Gastroesophageal sphincter (tissue), 4 donors: ENCODE data around the gene TMEM221. TPM values are rescaled to one million over a fixed set of nuclear protein-coding genes. Genes with fewer than 3 reads are reported as not detected.

ENCODE experiments used
- ATAC-seq: fragments of 150-250 bp; one replicate; pipeline ENCODE4 v1.9.1; 2016; ENCODE audit warnings: mild to moderate bottlenecking, moderate library complexity
- H3K27ac ChIP-seq, 4 donors: fragments of 200-600 bp; sonication (generic) in 3 of 4; 1 replicate in 3 of 4; 2 replicates in 1 of 4; pipeline ENCODE4 v1.5.1; 2016 to 2019
- H3K27me3 ChIP-seq: fragments of 200-600 bp; sonication (generic); one replicate; pipeline ENCODE4 v1.5.1; 2019
- H3K36me3 ChIP-seq, 2 donors: fragments of 200-600 bp; sonication (generic); one replicate each; pipeline ENCODE4 v1.5.1; 2019; ENCODE audit warnings: control low read depth in 1 of 2
- H3K4me1 ChIP-seq, 3 donors: fragments of 200-600 bp; sonication (generic); 1 replicate in 2 of 3; 2 replicates in 1 of 3; pipeline ENCODE4 v1.5.1; 2016 to 2019; ENCODE audit warnings: control low read depth in 2 of 3
- H3K4me3 ChIP-seq, 2 donors: fragments of 200-600 bp; sonication (generic); one replicate each; pipeline ENCODE4 v1.5.1; 2019; ENCODE audit warnings: mild to moderate bottlenecking in 1 of 2, moderate library complexity in 1 of 2
- H3K9me3 ChIP-seq, 3 donors: fragments of 200-600 bp; sonication (generic); one replicate each; pipeline ENCODE4 v1.5.1; 2017 to 2019; ENCODE audit warnings: control low read depth in 2 of 3
- EP300 ChIP-seq: sonication (generic); formaldehyde crosslinking; IDR thresholded peaks from one replicate; pipeline ENCODE4 v1.6.1; 2017; ENCODE audit warnings: antibody characterized with exemption, mild to moderate bottlenecking
- POLR2A ChIP-seq, 2 donors: fragments of 450-650 bp; IDR thresholded peaks; one replicate each; pipeline ENCODE4 v1.6.1; 2017; ENCODE audit warnings: antibody characterized with exemption in 2 of 2, mild to moderate bottlenecking in 2 of 2, moderate library complexity in 1 of 2
- POLR2AphosphoS5 ChIP-seq: sonication (generic); formaldehyde crosslinking; IDR thresholded peaks from one replicate; pipeline ENCODE4 v1.6.1; 2017; ENCODE audit warnings: antibody characterized with exemption
- whole genome bisulfite sequencing, 2 donors: methylation state at CpG; one replicate each; pipeline ENCODE4 v1.1.5; 2018; ENCODE audit warnings: low coverage in 1 of 2; 5-methylcytosine and 5-hydroxymethylcytosine counted together
- total RNA-seq, 4 donors: library from RNA; depleted of rRNA; stranded (reverse); fragments of >200 nt; gene quantifications; one replicate each; pipeline ENCODE4 v1.1.0, GENCODE V29; 2016
- TF ChIP-seq, protein P1 (sequence below), 4 experiments: fragments of 200-600 bp in 2 of 4; fragments of 450-650 bp in 2 of 4; sonication (generic) in 1 of 4; IDR thresholded peaks; one replicate each; pipeline ENCODE4 v1.5.1; 2017 to 2019; ENCODE audit warnings: antibody characterized with exemption in 4 of 4, mild to moderate bottlenecking in 2 of 4, moderate library complexity in 2 of 4

Gene TMEM221
- total RNA-seq, 4 donors from 2014 or later: 0.46 to 1.3 TPM; not detected in 2

DNA sequence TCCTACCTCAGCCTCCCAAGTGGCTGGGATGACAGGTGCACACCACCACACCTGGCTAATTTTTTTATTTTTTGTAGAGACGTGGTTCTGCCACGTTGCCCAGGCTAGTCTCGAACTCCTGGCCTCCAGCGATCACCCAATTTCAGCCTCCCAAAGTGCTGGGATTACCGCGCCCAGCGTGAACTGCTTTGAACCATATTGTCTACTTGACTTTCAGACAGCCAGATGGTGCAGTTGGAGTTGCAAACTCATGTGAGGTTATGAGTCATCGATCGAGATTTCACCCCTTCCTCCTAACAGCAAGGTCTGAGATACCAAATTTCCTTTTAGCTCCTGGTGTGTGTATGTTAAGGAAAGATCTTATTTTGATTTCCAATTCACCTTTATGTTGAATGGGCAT lies 24.6 kb upstream of the TMEM221 start:
- Histone ChIP-seq H3K36me3 (no peaks in the 10 kb centered on the region), H3K4me1 (peaks cover 0 to 65% (median 23%) of the 10 kb centered on the region in 3 donors), H3K9me3 (no peaks in the 10 kb centered on the region), H3K4me3 (no peak overlapping the region), H3K27ac (peak overlapping the region in 1 of 4 donors; percentile 20), H3K27me3 (no peaks in the 10 kb centered on the region)
- WGBS, 2 donors: 80 to 81% methylated on average over 1 to 9 of the region's 9 CpGs
- ATAC-seq: no peak
- TF ChIP-seq, protein P1, sequence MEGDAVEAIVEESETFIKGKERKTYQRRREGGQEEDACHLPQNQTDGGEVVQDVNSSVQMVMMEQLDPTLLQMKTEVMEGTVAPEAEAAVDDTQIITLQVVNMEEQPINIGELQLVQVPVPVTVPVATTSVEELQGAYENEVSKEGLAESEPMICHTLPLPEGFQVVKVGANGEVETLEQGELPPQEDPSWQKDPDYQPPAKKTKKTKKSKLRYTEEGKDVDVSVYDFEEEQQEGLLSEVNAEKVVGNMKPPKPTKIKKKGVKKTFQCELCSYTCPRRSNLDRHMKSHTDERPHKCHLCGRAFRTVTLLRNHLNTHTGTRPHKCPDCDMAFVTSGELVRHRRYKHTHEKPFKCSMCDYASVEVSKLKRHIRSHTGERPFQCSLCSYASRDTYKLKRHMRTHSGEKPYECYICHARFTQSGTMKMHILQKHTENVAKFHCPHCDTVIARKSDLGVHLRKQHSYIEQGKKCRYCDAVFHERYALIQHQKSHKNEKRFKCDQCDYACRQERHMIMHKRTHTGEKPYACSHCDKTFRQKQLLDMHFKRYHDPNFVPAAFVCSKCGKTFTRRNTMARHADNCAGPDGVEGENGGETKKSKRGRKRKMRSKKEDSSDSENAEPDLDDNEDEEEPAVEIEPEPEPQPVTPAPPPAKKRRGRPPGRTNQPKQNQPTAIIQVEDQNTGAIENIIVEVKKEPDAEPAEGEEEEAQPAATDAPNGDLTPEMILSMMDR (IDR thresholded peaks at IDR 0.05): no peak

GRCh38 chr19:17471410-17472125 lies 23.1 kb upstream of the TMEM221 start:
- H3K36me3 ChIP-seq: no peaks in the 10 kb centered on the region
- TF ChIP-seq EP300: no peak
- no peak for TF ChIP-seq POLR2A (IDR thresholded peaks at IDR 0.05)
- no peak for TF ChIP-seq POLR2AphosphoS5
- TF ChIP-seq, protein P1 (IDR thresholded peaks at IDR 0.05): no peak
- no peaks in the 10 kb centered on the region for H3K27me3 ChIP-seq
- peak overlapping the region in 3 of 4 donors; percentile 88 to 92 (median 91) for H3K27ac ChIP-seq
- ATAC-seq: no peak
- peak overlapping the region in 1 of 2 donors; percentile 89 for H3K4me3 ChIP-seq
- no peaks in the 10 kb centered on the region for H3K9me3 ChIP-seq
- WGBS, 2 donors: 75 to 100% methylated on average over 3 to 4 of the region's 12 CpGs
- peaks cover 0 to 73% (median 23%) of the 10 kb centered on the region in 3 donors for H3K4me1 ChIP-seq

- H3K27me3 ChIP-seq: no peaks in the 10 kb centered on the region
- peaks cover 0 to 68% (median 21%) of the 10 kb centered on the region in 3 donors for H3K4me1 ChIP-seq
- H3K36me3 ChIP-seq: no peaks in the 10 kb centered on the region
- 0% methylated on average over 3 to 11 of the region's 67 CpGs for WGBS, 2 donors
- H3K27ac ChIP-seq: peak within 1 kb of the TSS; percentile 59 to 92 (median 90)
- peak; percentile 94 for ATAC-seq
- no peaks in the 10 kb centered on the region for H3K9me3 ChIP-seq
- TF ChIP-seq POLR2AphosphoS5 (peak; percentile 49), POLR2A (IDR thresholded peaks at IDR 0.05) (peak; percentile 11 to 38), EP300 (no peak)
- peak within 1 kb of the TSS; percentile 76 to 89 for H3K4me3 ChIP-seq
Observed at GRCh38 chr19:17470068-17470841, 21.8 kb upstream of the TMEM221 start, which contains the start of gene SLC27A1. TSS of gene SLC27A1 (plus strand) at chr19:17470524. CDS start at chr19:17470541, 17 bp downstream.

- Histone ChIP-seq H3K4me1 (peaks cover 0 to 62% (median 18%) of the 10 kb centered on the region in 3 donors), H3K4me3 (peak overlapping the region; percentile 76 to 89), H3K27me3 (no peaks in the 10 kb centered on the region), H3K9me3 (no peaks in the 10 kb centered on the region), H3K27ac (peak overlapping the region; percentile 59 to 92 (median 90)), H3K36me3 (no peaks in the 10 kb centered on the region)
- TF ChIP-seq POLR2A (IDR thresholded peaks at IDR 0.05): no peak
- TF ChIP-seq, protein P1 (IDR thresholded peaks at IDR 0.05): peak in 1 of 4 experiments; percentile 4
- no peak for TF ChIP-seq EP300
- peak; percentile 49 for TF ChIP-seq POLR2AphosphoS5
- 0% methylated on average over 1 of the region's 31 CpGs; no CpG with 5 or more reads in 1 of the 2 donors for WGBS, 2 donors
- peak; percentile 77 for ATAC-seq
Observed at GRCh38 chr19:17469481-17470067, 21.1 kb upstream of the TMEM221 start.

- Histone ChIP-seq H3K27me3 (no peaks in the 10 kb centered on the region), H3K27ac (peak overlapping the region; percentile 59 to 92 (median 90)), H3K9me3 (no peaks in the 10 kb centered on the region), H3K4me1 (peaks cover 0 to 62% (median 18%) of the 10 kb centered on the region in 3 donors), H3K4me3 (peak overlapping the region; percentile 76 to 89), H3K36me3 (no peaks in the 10 kb centered on the region)
- WGBS, 2 donors: no CpG with 5 or more reads among the region's 19 CpGs
- ATAC-seq: no peak
- no peak for TF ChIP-seq POLR2AphosphoS5
- no peak for TF ChIP-seq EP300
- no peak for TF ChIP-seq POLR2A (IDR thresholded peaks at IDR 0.05)
- TF ChIP-seq, protein P1 (IDR thresholded peaks at IDR 0.05): no peak
Observed at GRCh38 chr19:17469092-17469480, 20.6 kb upstream of the TMEM221 start.
